HepG2 (cell line): ENCODE results near the gene WDR31. TPM values are rescaled to one million over a fixed set of nuclear protein-coding genes. Genes with fewer than 3 reads are reported as not detected.

Source experiments
- ADNP ChIP-seq: sonication (generic); formaldehyde crosslinking; IDR thresholded peaks from 2 replicates; pipeline ENCODE4 v1.4.0; 2020; ENCODE audit warnings: missing genetic modification reagents
- ATM ChIP-seq: fragments of 450-650 bp; IDR thresholded peaks from 2 replicates; pipeline ENCODE4 v1.7.1; 2017; ENCODE audit warnings: mild to moderate bottlenecking, borderline replicate concordance
- CAMTA2 ChIP-seq: sonication (generic); formaldehyde crosslinking; IDR thresholded peaks from 2 replicates; pipeline ENCODE4 v1.4.0; 2020; ENCODE audit warnings: mild to moderate bottlenecking, missing genetic modification reagents, borderline replicate concordance
- DMAP1 ChIP-seq: IDR thresholded peaks from 2 replicates; pipeline ENCODE4 v1.6.1; 2016
- HHEX ChIP-seq: IDR thresholded peaks from 2 replicates; pipeline ENCODE4 v1.6.1; 2016; ENCODE audit warnings: control low read depth
- HOXA3 ChIP-seq: sonication (generic); formaldehyde crosslinking; IDR thresholded peaks from 2 replicates; pipeline ENCODE4 v1.5.0; 2020; ENCODE audit warnings: missing genetic modification reagents
- HOXD1 ChIP-seq: sonication (generic); formaldehyde crosslinking; IDR thresholded peaks from 2 replicates; pipeline ENCODE4 v1.5.0; 2020; ENCODE audit warnings: missing genetic modification reagents
- ISL2 ChIP-seq: sonication (generic); formaldehyde crosslinking; IDR thresholded peaks from 2 replicates; pipeline ENCODE4 v1.5.0; 2020; ENCODE audit warnings: missing genetic modification reagents
- KAT2B ChIP-seq: fragments of 150-350 bp; IDR thresholded peaks from 2 replicates; pipeline ENCODE4 v1.6.1; 2014; ENCODE audit warnings: low read depth, low read length, borderline replicate concordance
- KAT8 ChIP-seq: IDR thresholded peaks from 2 replicates; pipeline ENCODE4 v1.6.1; 2016; ENCODE audit warnings: missing genetic modification reagents, missing compliant biosample characterization
- MYC ChIP-seq: sonication (generic); formaldehyde crosslinking; IDR thresholded peaks from 2 replicates; pipeline ENCODE4 v1.9.0; 2021; ENCODE audit warnings: missing genetic modification reagents, borderline replicate concordance
- NFRKB ChIP-seq: fragments of 450-650 bp; IDR thresholded peaks from 2 replicates; pipeline ENCODE4 v1.6.1; 2017
- PAWR ChIP-seq: sonication (generic); formaldehyde crosslinking; IDR thresholded peaks from 2 replicates; pipeline ENCODE4 v1.4.0; 2020; ENCODE audit warnings: missing genetic modification reagents, mild to moderate bottlenecking, borderline replicate concordance
- RNF2 ChIP-seq: fragments of 450-650 bp; conservative IDR thresholded peaks from 2 replicates; pipeline ENCODE4 v1.6.1; 2016; ENCODE audit warnings: low read depth
- RORA ChIP-seq: sonication (generic); formaldehyde crosslinking; IDR thresholded peaks from 2 replicates; pipeline ENCODE4 v1.5.0; 2020; ENCODE audit warnings: mild to moderate bottlenecking, missing genetic modification reagents, moderate library complexity
- TAF1 ChIP-seq: sonication (generic); formaldehyde crosslinking; IDR thresholded peaks from 2 replicates; pipeline ENCODE4 v1.4.0; 2020; ENCODE audit warnings: missing genetic modification reagents
- TBL1XR1 ChIP-seq: fragments of 150-350 bp; IDR thresholded peaks from 2 replicates; pipeline ENCODE4 v1.6.1; 2014; ENCODE audit warnings: borderline replicate concordance, low read length; ENCODE audit not compliant: partially characterized antibody
- TBX2 ChIP-seq: sonication (generic); formaldehyde crosslinking; IDR thresholded peaks from 2 replicates; pipeline ENCODE4 v1.5.0; 2020; ENCODE audit warnings: missing genetic modification reagents, mild to moderate bottlenecking, borderline replicate concordance
- ZMYM3 ChIP-seq: sonication (generic); formaldehyde crosslinking; IDR thresholded peaks from 2 replicates; pipeline ENCODE4 v1.5.1; 2020; ENCODE audit warnings: mild to moderate bottlenecking, missing genetic modification reagents
- ZNF24 ChIP-seq: fragments of 450-650 bp; IDR thresholded peaks from 2 replicates; pipeline ENCODE4 v1.6.1; 2017; ENCODE audit warnings: antibody characterized with exemption, mild to moderate bottlenecking
- ZNF605 ChIP-seq: sonication (generic); formaldehyde crosslinking; IDR thresholded peaks from 2 replicates; pipeline ENCODE4 v1.8.0; 2022; ENCODE audit warnings: mild to moderate bottlenecking, missing genetic modification reagents
- ZNF614 ChIP-seq: IDR thresholded peaks from 2 replicates; pipeline ENCODE4 v1.6.1; 2018; ENCODE audit warnings: missing biosample characterization, missing genetic modification reagents, inconsistent platforms, borderline replicate concordance
- ZNF747 ChIP-seq: sonication (generic); formaldehyde crosslinking; IDR thresholded peaks from 2 replicates; pipeline ENCODE4 v1.8.1; 2023; ENCODE audit warnings: missing genetic modification reagents, mild to moderate bottlenecking, borderline replicate concordance
- ZNF816 ChIP-seq: sonication (generic); formaldehyde crosslinking; IDR thresholded peaks from 2 replicates; pipeline ENCODE4 v1.8.0; 2022; ENCODE audit warnings: missing genetic modification reagents, mild to moderate bottlenecking, borderline replicate concordance
- polyA plus RNA-seq, 8 experiments: library from polyadenylated mRNA; depleted of rRNA in 3 of 8; stranded (reverse) in 7 of 8; unstranded in 1 of 8; fragments of >200 nt; fragmentation: Illumina TruSeq in 4 of 8; extraction: Trizol in 4 of 8; gene quantifications; 2 replicates each; pipeline versions ENCODE4 v1.2.1 to v1.2.3, GENCODE V29; 2011 to 2016; ENCODE audit warnings: low read depth in 4 of 8, missing spikeins in 1 of 8, mixed read lengths in 1 of 8; ENCODE audit not compliant: insufficient read depth in 1 of 8
- total RNA-seq, 5 experiments: library from RNA; depleted of rRNA; stranded (reverse); fragments of >200 nt; fragmentation: Illumina TruSeq; extraction: Trizol; gene quantifications; 2 replicates each; pipeline ENCODE4 v1.2.3, GENCODE V29; 2016; ENCODE audit warnings: low read depth in 1 of 5
- TF ChIP-seq, protein P1 (sequence below): IDR thresholded peaks from 2 replicates; pipeline ENCODE4 v1.6.1; 2016; ENCODE audit warnings: mild to moderate bottlenecking
- TF ChIP-seq, protein P2 (sequence below), 2 experiments: sonication (generic) in 1 of 2; formaldehyde crosslinking in 1 of 2; IDR thresholded peaks; 2 replicates each; pipeline versions ENCODE4 v1.4.0 to v1.6.1; 2016 to 2020; ENCODE audit warnings: borderline replicate concordance in 1 of 2, low read depth in 1 of 2, mild to moderate bottlenecking in 1 of 2, missing genetic modification reagents in 1 of 2

WDR31 gene
- total and polyA plus RNA-seq, 2 of the 13 experiments (the other 11 are each of a cell fraction or from before 2014, with no cell fraction given), result 0.33 to 1.7 TPM

DNA sequence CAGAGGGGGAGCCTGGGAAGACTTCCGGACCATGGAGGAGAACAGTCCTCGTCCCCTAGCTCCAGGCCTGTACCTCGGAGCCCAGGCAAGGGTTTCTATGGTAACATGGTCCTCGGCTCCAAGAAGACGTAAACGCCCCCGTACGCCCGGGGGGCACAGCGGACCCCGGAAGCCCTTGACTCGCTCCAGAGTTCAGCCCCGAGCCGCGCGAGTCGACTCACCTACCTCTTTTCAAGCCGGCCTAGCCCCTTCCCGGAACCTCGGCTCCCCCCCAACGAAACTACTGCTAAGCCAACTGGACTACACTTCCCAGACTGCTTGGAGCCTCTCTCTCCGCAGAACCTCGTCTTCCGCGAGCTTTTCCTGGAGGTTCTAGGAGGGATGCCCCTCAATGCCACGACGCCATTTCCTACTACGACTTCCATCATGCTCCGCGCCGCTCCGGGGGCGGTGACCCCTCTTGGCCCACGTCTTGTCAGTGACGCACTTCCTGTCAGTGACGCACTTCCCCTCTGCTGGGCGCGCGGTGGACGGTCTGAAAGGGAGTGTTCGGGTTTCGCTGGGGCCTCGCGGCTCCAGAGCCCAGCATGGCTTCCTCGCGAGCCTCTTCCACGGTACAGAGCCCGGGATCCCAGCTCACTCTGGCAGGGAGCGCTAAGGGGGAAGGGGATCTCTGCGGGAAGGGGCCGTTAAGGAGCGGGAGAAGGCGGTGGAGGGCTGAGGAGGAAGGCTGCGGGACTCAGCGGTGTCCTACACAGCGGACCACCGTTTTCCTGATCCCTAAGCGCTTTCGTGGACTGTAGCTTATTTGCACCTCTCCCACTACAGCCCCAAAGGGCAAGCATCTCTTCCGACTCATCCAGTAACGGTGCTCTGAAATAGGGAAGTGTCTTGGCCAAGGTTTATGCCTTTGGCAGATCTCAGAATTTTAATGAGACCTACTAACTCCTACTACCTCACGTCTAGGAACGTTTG lies 64.6 kb downstream of the WDR31 start, which contains the start of the genes CDC26 and PRPF4 (continued):
- TF ChIP-seq CAMTA2 (peak; percentile 47; the same call in 1 of the 2 replicates), TBX2 (CRISPR knock-in tag) (peak; percentile 79), ADNP (no peak), MYC (CRISPR knock-in tag) (peak; percentile 86; the same call in 1 of the 2 replicates), ZNF614 (CRISPR knock-in tag) (peak; percentile 86; the same call in 1 of the 2 replicates), TAF1 (CRISPR knock-in tag) (peak; percentile 81), ZNF605 (peak; percentile 42), TBL1XR1 (no peak), HOXD1 (CRISPR knock-in tag) (no peak), KAT8 (CRISPR knock-in tag) (peak; percentile 95), NFRKB (no peak), HHEX (no peak), PAWR (CRISPR knock-in tag) (no peak), HOXA3 (CRISPR knock-in tag) (peak; percentile 97), RNF2 (0 out of 2 replicates have a peak, but pooled peaks have one; percentile 34), ZNF747 (CRISPR knock-in tag) (no peak), DMAP1 (CRISPR knock-in tag) (peak; percentile 91), KAT2B (no peak), ZNF24 (no peak), ZMYM3 (0 out of 2 replicates have a peak, but pooled peaks have one; percentile 8), ATM (no peak), ISL2 (CRISPR knock-in tag) (no peak; the same call in 1 of the 2 replicates), ZNF816 (CRISPR knock-in tag) (no peak), RORA (CRISPR knock-in tag) (no peak)
- TF ChIP-seq, protein P1, sequence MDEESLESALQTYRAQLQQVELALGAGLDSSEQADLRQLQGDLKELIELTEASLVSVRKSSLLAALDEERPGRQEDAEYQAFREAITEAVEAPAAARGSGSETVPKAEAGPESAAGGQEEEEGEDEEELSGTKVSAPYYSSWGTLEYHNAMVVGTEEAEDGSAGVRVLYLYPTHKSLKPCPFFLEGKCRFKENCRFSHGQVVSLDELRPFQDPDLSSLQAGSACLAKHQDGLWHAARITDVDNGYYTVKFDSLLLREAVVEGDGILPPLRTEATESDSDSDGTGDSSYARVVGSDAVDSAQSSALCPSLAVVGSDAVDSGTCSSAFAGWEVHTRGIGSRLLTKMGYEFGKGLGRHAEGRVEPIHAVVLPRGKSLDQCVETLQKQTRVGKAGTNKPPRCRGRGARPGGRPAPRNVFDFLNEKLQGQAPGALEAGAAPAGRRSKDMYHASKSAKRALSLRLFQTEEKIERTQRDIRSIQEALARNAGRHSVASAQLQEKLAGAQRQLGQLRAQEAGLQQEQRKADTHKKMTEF (CRISPR knock-in tag), result peak; percentile 70; the same call in 1 of the 2 replicates
- TF ChIP-seq, protein P2, sequence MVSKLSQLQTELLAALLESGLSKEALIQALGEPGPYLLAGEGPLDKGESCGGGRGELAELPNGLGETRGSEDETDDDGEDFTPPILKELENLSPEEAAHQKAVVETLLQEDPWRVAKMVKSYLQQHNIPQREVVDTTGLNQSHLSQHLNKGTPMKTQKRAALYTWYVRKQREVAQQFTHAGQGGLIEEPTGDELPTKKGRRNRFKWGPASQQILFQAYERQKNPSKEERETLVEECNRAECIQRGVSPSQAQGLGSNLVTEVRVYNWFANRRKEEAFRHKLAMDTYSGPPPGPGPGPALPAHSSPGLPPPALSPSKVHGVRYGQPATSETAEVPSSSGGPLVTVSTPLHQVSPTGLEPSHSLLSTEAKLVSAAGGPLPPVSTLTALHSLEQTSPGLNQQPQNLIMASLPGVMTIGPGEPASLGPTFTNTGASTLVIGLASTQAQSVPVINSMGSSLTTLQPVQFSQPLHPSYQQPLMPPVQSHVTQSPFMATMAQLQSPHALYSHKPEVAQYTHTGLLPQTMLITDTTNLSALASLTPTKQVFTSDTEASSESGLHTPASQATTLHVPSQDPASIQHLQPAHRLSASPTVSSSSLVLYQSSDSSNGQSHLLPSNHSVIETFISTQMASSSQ (IDR thresholded peaks at IDR 0.05; ENCODE audit: low read depth), result no peak
- TF ChIP-seq, protein P2 (CRISPR knock-in tag; IDR thresholded peaks at IDR 0.05; ENCODE audit: borderline replicate concordance), result no peak; the same call in 1 of the 2 replicates
